Measurements from ENCODE around the gene MNAT1. TPM values are rescaled to one million over a fixed set of nuclear protein-coding genes. Genes with fewer than 3 reads are reported as not detected.

MNAT1 gene
- total RNA-seq, 1 donor from 2014 or later = 32.7 TPM

DNA sequence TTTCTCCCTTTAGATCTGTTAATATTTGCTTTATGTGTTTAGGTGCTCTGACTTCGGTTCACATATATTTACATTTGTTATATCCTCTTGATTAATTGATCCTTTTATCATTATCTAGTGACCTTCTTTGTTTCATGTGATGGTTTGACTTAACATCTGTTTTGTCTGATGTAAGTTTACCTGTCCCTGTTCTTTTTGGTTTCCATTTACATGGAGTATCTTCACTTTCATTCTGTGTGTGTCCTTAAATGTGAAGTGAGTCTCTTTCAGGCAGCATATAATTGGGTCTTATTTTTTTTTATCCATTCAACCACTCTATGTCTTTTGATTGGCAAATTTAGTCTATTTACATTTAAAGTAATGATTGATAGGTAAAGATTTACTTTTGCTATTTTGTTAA, 222.1 kb downstream of the MNAT1 start:
- H3K27me3 Mint-ChIP-seq = no peaks in the 10 kb centered on the region
- no peak overlapping the region for H3K4me3 Mint-ChIP-seq
- no peaks in the 10 kb centered on the region for H3K4me1 Mint-ChIP-seq (ENCODE audit: unreplicated experiment)
- H3K36me3 Mint-ChIP-seq = peaks cover 44% of the 10 kb centered on the region
- no peak for DNase-seq (ENCODE audit: extremely low spot score, unreplicated experiment)
- TF ChIP-seq, protein P1, sequence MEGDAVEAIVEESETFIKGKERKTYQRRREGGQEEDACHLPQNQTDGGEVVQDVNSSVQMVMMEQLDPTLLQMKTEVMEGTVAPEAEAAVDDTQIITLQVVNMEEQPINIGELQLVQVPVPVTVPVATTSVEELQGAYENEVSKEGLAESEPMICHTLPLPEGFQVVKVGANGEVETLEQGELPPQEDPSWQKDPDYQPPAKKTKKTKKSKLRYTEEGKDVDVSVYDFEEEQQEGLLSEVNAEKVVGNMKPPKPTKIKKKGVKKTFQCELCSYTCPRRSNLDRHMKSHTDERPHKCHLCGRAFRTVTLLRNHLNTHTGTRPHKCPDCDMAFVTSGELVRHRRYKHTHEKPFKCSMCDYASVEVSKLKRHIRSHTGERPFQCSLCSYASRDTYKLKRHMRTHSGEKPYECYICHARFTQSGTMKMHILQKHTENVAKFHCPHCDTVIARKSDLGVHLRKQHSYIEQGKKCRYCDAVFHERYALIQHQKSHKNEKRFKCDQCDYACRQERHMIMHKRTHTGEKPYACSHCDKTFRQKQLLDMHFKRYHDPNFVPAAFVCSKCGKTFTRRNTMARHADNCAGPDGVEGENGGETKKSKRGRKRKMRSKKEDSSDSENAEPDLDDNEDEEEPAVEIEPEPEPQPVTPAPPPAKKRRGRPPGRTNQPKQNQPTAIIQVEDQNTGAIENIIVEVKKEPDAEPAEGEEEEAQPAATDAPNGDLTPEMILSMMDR (conservative IDR thresholded peaks at IDR 0.05) = no peak
- H3K9me3 Mint-ChIP-seq = peaks cover 23% of the 10 kb centered on the region
- H3K27ac Mint-ChIP-seq = no peak overlapping the region

DNA sequence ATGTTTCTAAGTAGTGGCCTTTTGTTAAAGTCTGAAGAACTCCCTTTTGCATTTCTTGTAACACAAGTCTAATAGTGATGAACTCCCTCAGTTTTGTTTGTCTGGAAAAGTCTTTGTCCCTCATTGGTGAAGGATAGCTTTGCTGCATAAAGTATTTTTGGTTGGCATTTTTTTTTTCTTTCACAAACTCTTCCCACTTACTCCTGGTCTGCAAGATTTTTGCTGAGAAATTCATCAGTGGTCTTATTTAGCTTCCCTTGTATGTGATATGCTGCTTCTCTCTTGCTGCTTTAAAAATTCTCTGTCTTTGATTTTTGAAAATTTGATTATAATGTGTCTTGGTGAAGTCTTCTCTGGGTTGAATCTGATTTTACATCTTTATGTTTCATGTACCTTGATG, 223.6 kb downstream of the MNAT1 start:
- Mint-ChIP-seq H3K36me3 (peaks cover 44% of the 10 kb centered on the region), H3K9me3 (peaks cover 23% of the 10 kb centered on the region), H3K27ac (no peak overlapping the region), H3K4me1 (ENCODE audit: unreplicated experiment) (no peaks in the 10 kb centered on the region), H3K4me3 (no peak overlapping the region), H3K27me3 (no peaks in the 10 kb centered on the region)
- TF ChIP-seq, protein P1 (conservative IDR thresholded peaks at IDR 0.05) = no peak
- no peak for DNase-seq (ENCODE audit: extremely low spot score, unreplicated experiment)

DNA sequence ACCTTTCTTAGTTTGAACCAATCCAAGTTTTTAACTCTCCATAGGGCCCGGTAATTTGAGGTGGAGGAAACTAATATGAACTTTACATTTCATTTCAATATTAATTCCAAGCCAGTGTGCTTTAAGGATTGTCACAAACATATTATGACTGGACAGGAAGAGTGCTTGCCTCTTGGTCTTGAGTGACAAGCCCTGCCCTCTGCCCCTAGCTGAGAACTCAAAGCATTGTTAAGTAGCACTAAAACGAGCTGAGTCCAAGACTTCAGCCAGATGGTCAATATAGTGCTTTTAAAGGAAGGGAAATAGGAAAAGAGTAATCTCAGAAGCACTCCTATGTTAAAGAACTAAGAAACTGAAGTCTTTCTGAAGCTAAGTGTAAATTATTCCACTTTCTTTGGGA, 229.2 kb downstream of the MNAT1 start:
- H3K4me1 Mint-ChIP-seq (ENCODE audit: unreplicated experiment) = peaks cover 16% of the 10 kb centered on the region
- no peak overlapping the region for H3K27ac Mint-ChIP-seq
- H3K36me3 Mint-ChIP-seq = peaks cover 24% of the 10 kb centered on the region
- H3K9me3 Mint-ChIP-seq = no peaks in the 10 kb centered on the region
- H3K4me3 Mint-ChIP-seq = no peak overlapping the region
- H3K27me3 Mint-ChIP-seq = no peaks in the 10 kb centered on the region
- TF ChIP-seq, protein P1 (conservative IDR thresholded peaks at IDR 0.05) = no peak
- no peak for DNase-seq (ENCODE audit: extremely low spot score, unreplicated experiment)

DNA sequence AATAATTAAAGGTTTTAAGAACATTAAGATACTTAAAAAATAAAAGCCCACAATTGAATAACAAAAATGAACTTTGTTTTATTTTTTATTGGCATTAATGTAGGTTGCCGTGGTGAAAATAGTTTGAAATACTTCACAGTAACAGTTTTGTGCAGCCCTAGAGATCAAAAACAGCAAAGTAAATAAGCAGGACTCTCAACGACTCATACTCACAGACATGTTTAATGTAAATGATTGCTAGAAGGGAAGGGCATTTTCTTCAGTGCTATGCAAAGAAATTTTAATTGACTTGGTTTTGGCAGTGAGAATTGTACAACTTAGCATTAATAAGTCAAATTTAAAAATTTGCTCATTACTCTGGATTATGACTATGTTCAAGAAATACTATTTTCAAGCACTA, 230.3 kb downstream of the MNAT1 start:
- Mint-ChIP-seq H3K27ac (no peak overlapping the region), H3K9me3 (no peaks in the 10 kb centered on the region), H3K4me1 (ENCODE audit: unreplicated experiment) (peaks cover 16% of the 10 kb centered on the region), H3K36me3 (peaks cover 17% of the 10 kb centered on the region), H3K27me3 (no peaks in the 10 kb centered on the region), H3K4me3 (no peak overlapping the region)
- TF ChIP-seq, protein P1 (conservative IDR thresholded peaks at IDR 0.05) = no peak
- DNase-seq (ENCODE audit: extremely low spot score, unreplicated experiment) = no peak

DNA sequence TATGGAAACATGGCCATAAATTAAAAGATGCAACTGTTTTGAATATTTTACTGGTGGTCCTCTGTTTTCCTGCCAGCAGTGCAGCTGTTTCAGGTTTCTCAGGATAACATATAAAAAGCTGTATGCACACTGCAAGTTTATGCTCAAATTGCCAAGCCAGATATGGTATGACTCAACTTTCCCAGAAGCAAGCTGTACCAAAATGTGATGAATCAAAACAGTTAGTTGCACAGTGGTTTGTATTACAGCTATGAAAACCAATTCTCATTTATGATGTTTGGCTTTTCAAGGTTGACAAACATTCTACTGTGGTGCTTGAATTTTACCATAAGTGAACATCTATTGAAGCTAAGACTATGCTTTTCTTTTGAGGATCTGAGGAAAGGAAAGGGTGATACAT, 230.8 kb downstream of the MNAT1 start:
- no peak overlapping the region for H3K27ac Mint-ChIP-seq
- TF ChIP-seq, protein P1 (conservative IDR thresholded peaks at IDR 0.05) = no peak
- no peaks in the 10 kb centered on the region for H3K27me3 Mint-ChIP-seq
- H3K9me3 Mint-ChIP-seq = no peaks in the 10 kb centered on the region
- no peak for DNase-seq (ENCODE audit: extremely low spot score, unreplicated experiment)
- peaks cover 12% of the 10 kb centered on the region for H3K36me3 Mint-ChIP-seq
- no peak overlapping the region for H3K4me3 Mint-ChIP-seq
- peaks cover 16% of the 10 kb centered on the region for H3K4me1 Mint-ChIP-seq (ENCODE audit: unreplicated experiment)

DNA sequence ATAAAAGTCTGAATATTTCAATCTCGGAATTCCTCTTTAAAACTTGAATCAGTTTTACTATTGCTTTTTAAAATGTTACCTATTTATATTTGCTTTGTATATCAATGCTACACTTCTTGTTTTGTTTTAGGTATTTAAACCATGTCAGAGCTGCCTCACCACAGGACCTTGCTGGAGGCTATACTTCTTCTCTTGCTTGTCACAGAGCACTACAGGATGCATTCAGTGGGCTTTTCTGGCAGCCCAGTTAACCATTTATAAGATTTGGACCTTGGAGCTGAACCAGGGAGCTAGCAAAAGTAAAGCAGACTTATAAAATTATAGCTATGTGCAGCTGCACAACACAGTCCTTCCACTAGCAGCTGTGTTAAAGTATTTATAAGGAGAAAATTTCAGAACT, 233.5 kb downstream of the MNAT1 start:
- Mint-ChIP-seq H3K27ac (no peak overlapping the region), H3K4me1 (ENCODE audit: unreplicated experiment) (peaks cover 16% of the 10 kb centered on the region), H3K4me3 (no peak overlapping the region)

More for the DNA sequence above, 233.5 kb downstream of the MNAT1 start:
- H3K9me3 Mint-ChIP-seq = no peaks in the 10 kb centered on the region
- peaks cover 9% of the 10 kb centered on the region for H3K36me3 Mint-ChIP-seq
- TF ChIP-seq, protein P1 (conservative IDR thresholded peaks at IDR 0.05) = no peak
- no peak for DNase-seq (ENCODE audit: extremely low spot score, unreplicated experiment)
- no peaks in the 10 kb centered on the region for H3K27me3 Mint-ChIP-seq

Data from type B pancreatic cell (in vitro differentiated cells).